Germinal center (tissue), 1 donor: ENCODE measurements around the gene SLC22A4.
A peak's percentile ranks its signal among the peaks of the same experiment; 100 is the strongest.

Source experiments
- DNase-seq: peaks from one replicate; pipeline ENCODE4 v3.0.0; 2012; ENCODE audit warnings: mixed read lengths, low spot score

Gene SLC22A4

DNA sequence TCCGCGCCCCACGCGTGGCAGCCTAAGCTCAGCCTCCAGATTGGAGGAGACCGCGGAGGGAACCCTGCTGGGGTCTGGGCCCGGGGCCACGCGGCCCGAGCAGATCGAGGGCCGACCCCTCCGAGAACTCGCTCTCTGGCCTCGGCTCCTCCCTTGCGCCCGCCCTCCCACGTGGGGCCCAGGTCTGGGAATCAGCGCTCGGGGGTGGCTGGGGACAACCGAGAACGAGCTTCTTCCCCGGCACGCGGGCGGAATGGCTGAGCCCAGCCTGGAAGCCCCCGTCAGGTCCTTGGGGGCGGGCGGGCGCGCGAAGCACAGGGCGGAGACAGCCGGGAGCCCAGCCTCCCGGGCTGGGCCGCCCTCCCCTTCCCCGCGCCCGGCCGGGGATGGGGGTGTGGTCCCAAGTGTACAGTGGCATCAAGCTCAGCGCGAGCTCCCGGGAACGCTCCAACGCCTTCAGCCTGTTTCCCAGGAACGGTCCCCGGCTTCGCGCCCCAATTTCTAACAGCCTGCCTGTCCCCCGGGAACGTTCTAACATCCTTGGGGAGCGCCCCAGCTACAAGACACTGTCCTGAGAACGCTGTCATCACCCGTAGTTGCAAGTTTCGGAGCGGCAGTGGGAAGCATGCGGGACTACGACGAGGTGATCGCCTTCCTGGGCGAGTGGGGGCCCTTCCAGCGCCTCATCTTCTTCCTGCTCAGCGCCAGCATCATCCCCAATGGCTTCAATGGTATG, at the start of gene SLC22A4:
Gene SLC22A4 (plus strand): TSS at position 403 of the 736 bp plus-strand sequence. CDS start 223 bp downstream, at position 626.
- peak; percentile 75 for DNase-seq

- DNase-seq = no peak
Measured at GRCh38 chr5:132245593-132245992, 48.6 kb upstream of the SLC22A4 start.

- no peak for DNase-seq
Measured at GRCh38 chr5:132246806-132247205, 47.4 kb upstream of the SLC22A4 start.

DNA sequence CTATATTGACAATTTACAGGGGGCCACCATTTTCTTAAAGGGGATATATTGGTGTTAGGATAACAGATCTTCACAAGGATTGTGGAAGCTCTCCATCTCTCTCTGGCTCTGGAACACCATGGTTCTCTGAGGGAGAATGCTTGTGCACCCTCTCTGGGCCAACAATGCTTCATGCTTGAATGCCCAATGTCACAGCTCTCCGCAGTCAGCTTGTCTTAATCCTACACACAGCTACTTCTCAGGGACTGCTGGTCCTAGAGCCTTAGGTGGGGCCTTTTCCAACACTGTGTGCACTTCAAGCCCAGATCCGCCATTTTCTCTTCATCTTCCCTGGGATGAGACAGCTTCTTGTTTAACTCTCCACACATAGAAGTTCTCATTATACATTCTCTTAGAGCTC, 43.6 kb upstream of the SLC22A4 start:
- no peak for DNase-seq

GRCh38 chr5:132251220-132251725, 42.9 kb upstream of the SLC22A4 start:
- DNase-seq = no peak

DNA sequence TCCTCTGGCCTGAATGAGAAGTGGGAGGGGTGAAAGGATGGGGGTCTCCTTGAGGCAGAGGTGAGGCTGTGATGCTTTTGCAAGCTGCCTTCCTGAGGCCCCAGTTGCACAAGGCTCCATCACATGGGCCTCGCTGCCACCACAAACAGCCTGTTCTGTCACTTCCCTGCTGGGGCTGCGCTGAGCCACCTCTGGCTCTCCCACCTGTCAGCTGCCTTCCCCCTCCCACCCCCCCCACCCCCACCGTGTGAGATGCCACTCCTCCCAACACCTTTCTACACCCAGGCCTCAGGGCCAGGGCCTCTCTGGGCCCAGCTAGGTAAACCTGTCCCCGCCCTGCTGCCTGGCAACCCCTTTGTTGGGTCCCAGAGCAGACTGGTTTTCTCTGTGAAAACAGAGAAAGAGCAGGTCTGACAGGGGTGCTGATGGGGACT, 41.2 kb upstream of the SLC22A4 start:
- no peak for DNase-seq

GRCh38 chr5:132253452-132254320, 40.5 kb upstream of the SLC22A4 start:
- no peak for DNase-seq

DNA sequence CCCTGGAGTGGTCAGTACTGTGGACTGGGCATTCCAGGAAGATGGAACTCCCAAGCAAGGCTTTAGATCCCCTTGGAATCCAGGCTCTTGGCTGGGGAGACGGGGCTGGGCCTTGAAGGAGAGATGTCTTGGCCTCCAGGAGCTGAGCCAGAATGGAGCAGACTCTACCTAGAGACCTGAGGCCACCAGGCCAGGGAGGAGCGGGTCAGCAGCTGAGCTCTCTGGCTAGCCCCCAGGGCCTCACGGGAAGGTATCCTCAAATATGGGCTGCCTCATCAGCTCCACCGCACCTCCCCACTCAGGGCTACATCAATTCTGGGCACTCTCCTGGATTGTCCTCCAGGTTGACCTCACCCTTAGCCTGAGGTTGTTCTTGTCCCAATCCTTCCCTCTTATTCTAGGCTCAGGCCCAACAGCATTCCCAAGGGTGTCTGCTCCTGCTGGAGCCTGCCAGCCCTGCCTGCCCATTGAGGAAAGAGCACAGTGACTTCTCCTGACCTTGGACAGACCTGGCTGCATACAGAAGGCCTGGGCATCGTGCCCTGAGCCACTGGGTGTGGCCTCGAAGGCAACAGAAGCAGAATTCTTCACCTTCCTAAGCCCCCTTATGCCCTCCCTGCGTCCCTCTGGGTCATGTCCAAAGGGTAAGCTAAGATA, 39.7 kb upstream of the SLC22A4 start:
- DNase-seq = no peak

- DNase-seq = no peak
Measured at GRCh38 chr5:132256086-132256782, 38.0 kb upstream of the SLC22A4 start.

DNA sequence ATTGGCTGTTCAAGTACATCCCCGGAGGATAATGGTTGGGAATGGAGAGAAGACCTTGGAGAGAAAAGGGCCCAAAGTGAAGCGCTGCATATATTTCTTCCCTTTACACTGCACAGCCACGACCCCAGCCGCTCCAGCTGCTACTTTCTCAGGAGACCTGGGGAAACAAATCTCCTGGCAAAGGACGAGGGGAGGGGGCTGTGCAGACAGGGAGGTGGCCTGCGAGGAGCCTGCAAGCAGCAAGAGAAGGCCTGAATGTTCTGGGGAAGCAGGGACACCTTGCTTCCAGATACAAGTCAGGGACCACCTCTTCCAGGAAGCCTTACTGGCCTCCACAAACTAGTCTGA, 37.4 kb upstream of the SLC22A4 start:
- DNase-seq = no peak

DNA sequence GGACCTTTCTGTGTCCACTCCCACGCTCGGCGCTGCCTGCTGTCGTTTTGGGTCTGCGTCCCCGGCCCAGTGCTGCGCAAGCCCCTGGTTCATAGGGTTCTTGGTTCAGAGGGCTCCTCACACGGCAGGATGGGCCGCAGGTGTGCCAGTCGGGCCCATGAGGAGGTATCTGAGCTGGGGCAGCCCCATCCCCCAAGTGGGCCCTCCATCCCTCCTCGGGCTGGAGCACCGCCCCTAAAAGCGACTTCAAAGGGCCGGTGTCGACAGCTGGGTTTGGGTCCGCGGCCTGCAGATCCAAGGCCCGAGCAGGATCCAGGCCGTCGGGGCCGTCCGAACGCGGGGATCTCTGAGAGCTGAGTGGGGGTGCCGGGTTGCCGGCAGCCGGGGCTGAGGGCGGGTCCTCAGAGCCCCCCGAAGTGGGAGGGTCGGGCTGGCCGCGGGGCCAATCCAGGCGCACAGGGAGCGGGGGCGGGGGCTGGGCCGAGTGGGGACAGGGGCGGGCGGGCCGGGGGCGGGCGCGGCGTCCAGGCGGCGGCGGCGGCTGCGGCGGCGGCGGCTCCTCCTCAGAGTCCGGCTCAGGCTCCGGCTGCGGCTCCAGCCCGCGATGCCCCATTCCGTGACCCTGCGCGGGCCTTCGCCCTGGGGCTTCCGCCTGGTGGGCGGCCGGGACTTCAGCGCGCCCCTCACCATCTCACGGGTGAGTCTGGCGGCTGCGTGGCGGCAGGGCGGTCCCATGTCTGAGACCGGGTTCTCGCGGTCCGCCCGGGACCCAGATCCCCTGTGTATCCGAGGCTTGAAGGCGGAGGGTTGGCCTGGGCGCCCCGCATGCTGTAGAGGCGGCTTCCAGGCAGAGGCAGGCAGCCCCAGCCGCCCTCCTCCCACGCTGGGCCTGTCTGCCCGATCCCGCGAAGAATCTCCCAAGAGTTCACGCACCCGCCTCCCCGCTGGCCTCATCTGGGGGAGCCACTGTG, 36.8 kb upstream of the SLC22A4 start, which contains the start of gene PDLIM4:
Gene PDLIM4 (plus strand): TSS at position 566 of the 971 bp plus-strand sequence. CDS start 39 bp downstream, at position 605.
- no peak for DNase-seq

DNA sequence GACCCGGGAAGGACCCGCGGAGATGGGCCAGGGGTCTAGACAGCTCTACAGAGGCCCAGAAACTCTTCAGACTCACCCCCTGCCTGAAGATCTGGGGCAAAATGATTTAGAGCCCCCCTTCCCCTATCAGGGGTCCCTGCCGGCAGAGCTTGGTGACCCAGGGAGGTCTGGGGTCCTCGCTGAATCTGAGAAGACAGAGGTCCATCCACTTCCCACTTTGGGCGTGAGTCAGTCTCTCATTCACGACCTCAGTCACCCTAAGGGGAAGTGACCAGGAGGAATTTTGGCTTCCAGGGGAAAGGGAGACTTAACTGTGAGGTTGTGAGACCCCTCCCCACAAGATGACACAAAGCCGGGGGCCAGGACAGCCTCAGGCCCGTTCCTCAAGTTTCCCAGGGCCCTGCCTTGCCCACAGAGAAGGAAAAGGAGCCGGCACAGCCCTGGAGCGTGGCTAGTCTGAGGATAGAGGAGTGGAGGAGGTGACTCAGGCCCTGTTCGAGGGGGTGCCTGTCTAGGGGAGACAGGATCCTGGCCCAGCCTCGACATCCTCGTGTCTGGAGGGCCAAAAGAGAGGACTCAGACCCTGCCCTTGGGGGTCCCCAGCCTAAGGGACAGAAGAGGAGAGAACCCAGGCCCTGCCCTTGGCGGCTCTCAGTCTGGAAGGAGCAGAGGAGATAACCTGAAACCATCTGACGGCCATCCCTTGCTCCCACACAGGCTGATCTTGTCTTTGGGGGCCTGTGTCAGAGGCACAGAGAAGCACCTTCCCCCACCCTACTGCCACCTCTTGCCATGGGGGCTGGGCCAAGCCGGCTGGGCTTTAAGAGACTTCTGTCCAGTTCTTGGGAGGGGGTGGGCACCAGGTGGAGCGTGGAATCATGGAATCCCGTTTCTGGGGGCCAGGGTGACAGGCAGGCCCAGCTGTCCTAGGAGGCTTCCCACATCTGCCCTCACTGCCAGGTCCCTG, 35.8 kb upstream of the SLC22A4 start:
- no peak for DNase-seq

DNA sequence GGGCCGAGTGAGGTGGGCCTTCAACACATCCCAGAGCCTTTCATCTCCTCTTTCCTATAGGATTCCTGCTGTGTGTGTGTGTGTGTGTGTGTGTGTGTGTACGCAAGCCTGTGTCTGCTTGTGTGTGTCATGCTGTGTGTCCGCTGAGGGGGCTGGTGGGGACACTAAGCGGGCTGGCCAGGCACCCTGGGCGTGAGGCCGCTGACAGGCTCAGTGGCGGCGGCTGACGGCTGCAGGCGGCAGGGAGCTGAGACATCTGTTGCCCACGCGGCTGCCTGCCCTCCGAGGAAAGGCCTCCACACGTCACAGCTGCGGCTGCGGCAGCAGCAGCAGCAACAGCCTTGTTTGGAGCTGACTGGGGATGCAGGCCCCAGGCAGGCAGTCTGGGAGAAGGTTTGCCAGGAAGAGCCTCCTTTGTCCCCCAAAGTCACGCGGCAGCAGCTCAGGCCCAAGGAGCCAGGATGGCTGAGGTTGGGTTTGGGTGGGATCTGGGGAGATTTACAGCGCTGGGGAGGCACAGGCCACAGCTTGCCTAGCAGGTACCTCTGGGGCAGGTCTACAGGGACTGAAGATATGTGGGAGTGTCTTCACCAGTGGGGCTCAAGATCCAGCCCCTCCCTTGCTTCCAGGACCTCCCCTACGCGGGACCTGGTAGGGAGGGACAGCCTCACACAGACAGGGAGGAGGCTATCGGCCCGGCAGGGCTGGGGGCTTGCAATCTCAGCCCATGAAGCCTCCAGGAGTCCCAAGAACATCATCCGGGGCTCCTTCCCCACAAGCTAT, 34.9 kb upstream of the SLC22A4 start:
- DNase-seq = no peak

DNA sequence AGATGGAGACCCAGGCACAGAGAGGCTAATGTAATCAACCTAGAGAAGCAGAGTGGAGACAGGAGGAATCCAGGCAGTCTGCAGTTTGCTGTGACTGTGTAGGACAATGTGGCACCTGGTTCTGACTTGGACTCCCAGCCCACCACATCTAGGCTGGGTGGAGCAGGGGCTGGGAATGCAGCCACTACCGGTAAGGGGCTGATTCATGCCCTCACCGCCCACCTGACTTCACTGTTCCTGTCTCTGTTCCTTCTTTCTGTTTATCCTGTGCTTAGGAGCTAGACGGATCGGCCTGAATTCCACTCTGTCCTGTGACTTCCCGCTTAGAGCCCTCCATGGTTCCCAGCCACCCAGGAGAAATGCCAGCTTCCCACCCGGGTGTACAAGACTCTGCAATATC, 34.1 kb upstream of the SLC22A4 start:
- DNase-seq = no peak

- no peak for DNase-seq
Measured at GRCh38 chr5:132260714-132261551, 33.3 kb upstream of the SLC22A4 start.

GRCh38 chr5:132261881-132262845, 32.0 kb upstream of the SLC22A4 start:
- DNase-seq = no peak
